ENCODE measurements around the gene CPM. TPM values are rescaled to one million over a fixed set of nuclear protein-coding genes. Genes with fewer than 3 reads are reported as not detected.

Gene CPM
- total and polyA plus RNA-seq, 2 of the 4 experiments (the other 2 are of a cell fraction): 2.0 to 8.8 TPM

DNA sequence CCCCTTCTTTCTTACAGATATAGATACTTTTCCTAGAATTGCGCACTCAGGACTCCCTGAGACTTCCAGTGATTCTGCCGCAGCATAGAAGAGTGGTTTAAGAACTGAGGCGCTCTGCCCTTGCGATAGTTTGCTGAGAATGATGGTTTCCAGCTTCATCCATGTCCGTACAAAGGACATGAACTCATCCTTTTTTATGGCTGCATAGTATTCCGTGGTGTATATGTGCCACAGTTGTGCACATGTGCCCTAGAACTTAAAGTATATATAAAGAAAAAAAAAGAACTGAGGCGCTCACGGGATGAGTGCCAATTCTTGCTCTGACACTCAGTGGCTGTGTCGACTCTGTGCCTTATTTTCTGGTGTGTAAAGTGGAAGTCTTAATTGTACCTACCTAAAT, 1.4 kb upstream of the CPM start:
- Histone ChIP-seq H3K14ac (replicated peaks; ENCODE audit: low read depth, low read length) (no peak overlapping the region), H3K18ac (ENCODE audit: low read depth, low read length) (no peak overlapping the region), H3K4me2 (ENCODE audit: low read depth, low read length) (no peak overlapping the region), H2BK5ac (ENCODE audit: low read depth, low read length, poor library complexity, severe bottlenecking) (no peak overlapping the region), H3K23ac (ENCODE audit: low read depth, low read length) (no peak overlapping the region), H3K4ac (ENCODE audit: low read depth, low read length) (no peak overlapping the region), H2AFZ (replicated peaks; ENCODE audit: low read length, poor library complexity) (no peak overlapping the region), H3K9me1 (ENCODE audit: insufficient read depth, low read length) (no peaks in the 10 kb centered on the region), H3K27ac (ENCODE audit: insufficient read depth, low read length) (no peak overlapping the region), H4K91ac (ENCODE audit: insufficient read depth, low read depth, low read length) (no peak overlapping the region), H3K4me1 (ENCODE audit: control insufficient read depth, insufficient read depth, low read length) (no peaks in the 10 kb centered on the region), H2BK120ac (ENCODE audit: low read depth, low read length) (no peak overlapping the region), H3K4me3 (ENCODE audit: insufficient read depth, low read depth, low read length) (no peak overlapping the region), H2AK9ac (replicated peaks; ENCODE audit: low read depth, low read length, poor library complexity) (no peak overlapping the region), H3K79me1 (ENCODE audit: low read depth in 1 of 2, low read length in 2 of 2) (no peaks in the 10 kb centered on the region), H3K9ac (ENCODE audit: low read depth, low read length) (no peak overlapping the region), H4K5ac (ENCODE audit: low read depth, low read length) (no peak overlapping the region), H4K8ac (ENCODE audit: low read depth in 2 of 2, low read length in 2 of 2) (no peak overlapping the region), H3K56ac (ENCODE audit: extremely low read depth, insufficient read depth, low read length) (no peak overlapping the region), H4K20me1 (ENCODE audit: insufficient read depth, low read length) (no peaks in the 10 kb centered on the region), H3K27me3 (ENCODE audit: control insufficient read depth, insufficient read depth, low read length) (peaks cover 7% of the 10 kb centered on the region), H3K9me3 (ENCODE audit: control insufficient read depth, insufficient read depth, low read length) (no peaks in the 10 kb centered on the region), H2BK15ac (ENCODE audit: low read depth, low read length) (no peak overlapping the region), H3K36me3 (ENCODE audit: control insufficient read depth, insufficient read depth, low read length) (no peaks in the 10 kb centered on the region), H2BK20ac (ENCODE audit: low read depth, low read length) (no peak overlapping the region), H2AK5ac (ENCODE audit: low read depth, low read length) (no peak overlapping the region)
- in situ Hi-C loops (cut with MboI; ENCODE audit: low sequenced_read_pairs): no loop called here
- ATAC-seq (ENCODE audit: low read depth) (no peak), DNase-seq (no peak)
- TF ChIP-seq SMC3 (IDR thresholded peaks at IDR 0.05; ENCODE audit: low read depth, low read length): no peak
- TF ChIP-seq RCOR1 (IDR thresholded peaks at IDR 0.05; ENCODE audit: insufficient replicate concordance, low read length): no peak
- TF ChIP-seq, protein P1, sequence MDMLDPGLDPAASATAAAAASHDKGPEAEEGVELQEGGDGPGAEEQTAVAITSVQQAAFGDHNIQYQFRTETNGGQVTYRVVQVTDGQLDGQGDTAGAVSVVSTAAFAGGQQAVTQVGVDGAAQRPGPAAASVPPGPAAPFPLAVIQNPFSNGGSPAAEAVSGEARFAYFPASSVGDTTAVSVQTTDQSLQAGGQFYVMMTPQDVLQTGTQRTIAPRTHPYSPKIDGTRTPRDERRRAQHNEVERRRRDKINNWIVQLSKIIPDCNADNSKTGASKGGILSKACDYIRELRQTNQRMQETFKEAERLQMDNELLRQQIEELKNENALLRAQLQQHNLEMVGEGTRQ (IDR thresholded peaks at IDR 0.05; ENCODE audit: low read depth, low read length): no peak
- TF ChIP-seq, protein P2, sequence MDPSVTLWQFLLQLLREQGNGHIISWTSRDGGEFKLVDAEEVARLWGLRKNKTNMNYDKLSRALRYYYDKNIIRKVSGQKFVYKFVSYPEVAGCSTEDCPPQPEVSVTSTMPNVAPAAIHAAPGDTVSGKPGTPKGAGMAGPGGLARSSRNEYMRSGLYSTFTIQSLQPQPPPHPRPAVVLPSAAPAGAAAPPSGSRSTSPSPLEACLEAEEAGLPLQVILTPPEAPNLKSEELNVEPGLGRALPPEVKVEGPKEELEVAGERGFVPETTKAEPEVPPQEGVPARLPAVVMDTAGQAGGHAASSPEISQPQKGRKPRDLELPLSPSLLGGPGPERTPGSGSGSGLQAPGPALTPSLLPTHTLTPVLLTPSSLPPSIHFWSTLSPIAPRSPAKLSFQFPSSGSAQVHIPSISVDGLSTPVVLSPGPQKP (IDR thresholded peaks at IDR 0.05; ENCODE audit: borderline replicate concordance, low read depth, low read length): no peak
- TF ChIP-seq CHD1 (IDR thresholded peaks at IDR 0.05; ENCODE audit: low read depth, low read length): no peak
- dilution Hi-C loops (cut with HindIII; ENCODE audit: low sequenced_read_pairs, unreplicated experiment): no loop called here
- intact Hi-C loops (cut with micrococcal nuclease): no loop called here
- POLR2A ChIA-PET (ENCODE audit: unreplicated experiment): no interaction called here
- WGBS, 2 experiments (ENCODE audit: extremely low coverage in 2 of 2, insufficient read length in 1 of 2): 94% methylated on average over 3 of the region's 9 CpGs; no CpG with 5 or more reads in 1 of the 2 experiments
- CTCF ChIA-PET: no interaction called here
- no TSS peak for BruUV-seq (replicated peaks)
